ENCODE measurements around the gene RSU1.

DNA sequence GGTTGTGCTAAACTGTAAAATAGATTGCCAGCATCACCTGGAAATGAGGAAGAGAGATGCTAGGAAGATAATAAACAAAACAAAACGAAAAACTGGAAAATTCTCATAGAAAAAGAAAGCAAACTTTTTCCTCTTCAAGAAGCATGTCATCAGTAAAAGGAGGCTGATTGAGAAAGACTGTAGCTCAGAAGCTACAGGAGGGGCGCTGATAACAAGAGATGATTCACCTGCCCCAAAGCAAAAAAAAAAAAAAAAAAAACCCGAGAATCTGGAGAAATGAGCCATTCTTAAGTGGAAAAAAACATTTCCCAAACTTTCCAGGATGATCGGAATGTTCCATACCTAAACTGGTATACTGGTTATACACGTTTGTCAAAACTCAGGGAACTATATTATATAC is 165.1 kb downstream of the RSU1 start:
- TF ChIP-seq, protein P1, sequence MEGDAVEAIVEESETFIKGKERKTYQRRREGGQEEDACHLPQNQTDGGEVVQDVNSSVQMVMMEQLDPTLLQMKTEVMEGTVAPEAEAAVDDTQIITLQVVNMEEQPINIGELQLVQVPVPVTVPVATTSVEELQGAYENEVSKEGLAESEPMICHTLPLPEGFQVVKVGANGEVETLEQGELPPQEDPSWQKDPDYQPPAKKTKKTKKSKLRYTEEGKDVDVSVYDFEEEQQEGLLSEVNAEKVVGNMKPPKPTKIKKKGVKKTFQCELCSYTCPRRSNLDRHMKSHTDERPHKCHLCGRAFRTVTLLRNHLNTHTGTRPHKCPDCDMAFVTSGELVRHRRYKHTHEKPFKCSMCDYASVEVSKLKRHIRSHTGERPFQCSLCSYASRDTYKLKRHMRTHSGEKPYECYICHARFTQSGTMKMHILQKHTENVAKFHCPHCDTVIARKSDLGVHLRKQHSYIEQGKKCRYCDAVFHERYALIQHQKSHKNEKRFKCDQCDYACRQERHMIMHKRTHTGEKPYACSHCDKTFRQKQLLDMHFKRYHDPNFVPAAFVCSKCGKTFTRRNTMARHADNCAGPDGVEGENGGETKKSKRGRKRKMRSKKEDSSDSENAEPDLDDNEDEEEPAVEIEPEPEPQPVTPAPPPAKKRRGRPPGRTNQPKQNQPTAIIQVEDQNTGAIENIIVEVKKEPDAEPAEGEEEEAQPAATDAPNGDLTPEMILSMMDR (IDR thresholded peaks at IDR 0.05; ENCODE audit: low read depth, low read length) = no peak
- no peak for TF ChIP-seq EZH2phosphoT487 (IDR thresholded peaks at IDR 0.05; ENCODE audit: low read depth)
